ENCODE results near the gene LEFTY1. TPM values are rescaled to one million over a fixed set of nuclear protein-coding genes. Genes with fewer than 3 reads are reported as not detected.
A peak's percentile ranks its signal among the peaks of the same experiment; 100 is the strongest.
"Not testable (repeated sequence)": the region's sequence is repeated elsewhere in the genome, so short reads cannot be mapped to it uniquely, and the experiment has no call there.

The LEFTY1 gene
- polyA plus RNA-seq, 4 donors: 2.8 to 7.3 (median 5.3) TPM

DNA sequence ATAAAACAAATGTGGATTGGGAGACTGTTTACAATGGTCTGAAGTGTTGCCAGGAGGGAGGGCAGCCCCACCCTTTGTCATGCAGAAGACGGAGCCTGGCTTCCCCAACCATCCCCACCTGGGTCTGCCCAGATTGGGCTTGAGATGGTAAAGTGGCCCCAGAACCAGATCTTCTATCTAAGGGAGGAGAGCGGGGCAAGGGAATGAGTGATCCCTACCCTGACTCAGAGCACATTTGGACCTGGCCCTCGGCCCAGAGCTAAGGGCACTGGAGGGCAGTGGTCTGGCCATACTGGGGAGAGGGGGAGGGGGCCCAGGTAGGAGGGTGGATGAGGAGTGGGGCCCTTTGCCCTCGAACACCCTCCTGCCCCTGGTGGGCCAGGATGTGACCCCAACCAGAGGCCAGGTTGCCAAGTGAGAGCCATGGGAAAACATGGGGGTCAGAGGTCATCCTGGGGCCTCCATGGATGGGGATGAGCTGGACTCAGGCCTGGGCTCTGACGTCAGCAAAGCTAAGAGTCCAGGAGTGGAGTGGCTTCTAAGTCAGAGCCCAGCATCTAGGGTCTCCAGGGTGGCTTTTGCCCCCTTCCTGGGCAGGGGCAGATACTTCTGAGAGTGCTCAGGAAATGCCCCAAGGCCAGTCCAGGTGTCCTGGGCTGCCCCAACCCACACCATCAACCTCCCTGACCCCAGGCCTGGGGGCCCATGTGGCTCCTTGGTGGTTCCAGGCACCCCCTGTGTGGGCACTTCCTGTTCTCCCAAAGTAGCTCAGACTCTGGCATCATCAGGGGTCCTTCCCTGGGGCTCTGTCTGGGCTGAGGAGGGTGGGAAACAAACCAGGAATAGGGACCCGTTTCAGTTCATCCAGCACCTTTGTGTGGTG, 1.6 kb upstream of the LEFTY1 start:
- DNase-seq (ENCODE audit: low read depth in 4 of 4, low spot score in 3 of 4): no peak

DNA sequence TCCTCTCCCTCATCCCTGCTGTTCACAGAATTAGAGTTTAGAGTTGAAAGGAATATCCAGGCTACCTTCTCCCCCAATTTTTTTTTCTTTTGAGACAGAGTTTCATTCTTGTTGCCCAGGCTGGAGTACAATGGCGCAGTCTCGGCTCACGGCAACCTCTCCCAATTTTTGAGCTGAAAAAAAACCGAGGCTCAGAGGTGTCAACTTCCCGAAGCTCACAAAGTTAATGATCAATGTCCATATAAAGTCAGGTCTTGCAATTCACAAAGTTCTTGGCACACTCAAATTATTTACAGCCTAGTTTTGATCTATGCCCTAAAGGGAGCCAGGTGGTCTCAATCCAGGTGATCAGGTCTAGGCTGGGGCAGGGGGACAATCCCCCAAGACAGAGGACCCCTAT, 797 bp upstream of the LEFTY1 start:
- no peak for DNase-seq (ENCODE audit: low read depth in 4 of 4, low spot score in 3 of 4)

DNA sequence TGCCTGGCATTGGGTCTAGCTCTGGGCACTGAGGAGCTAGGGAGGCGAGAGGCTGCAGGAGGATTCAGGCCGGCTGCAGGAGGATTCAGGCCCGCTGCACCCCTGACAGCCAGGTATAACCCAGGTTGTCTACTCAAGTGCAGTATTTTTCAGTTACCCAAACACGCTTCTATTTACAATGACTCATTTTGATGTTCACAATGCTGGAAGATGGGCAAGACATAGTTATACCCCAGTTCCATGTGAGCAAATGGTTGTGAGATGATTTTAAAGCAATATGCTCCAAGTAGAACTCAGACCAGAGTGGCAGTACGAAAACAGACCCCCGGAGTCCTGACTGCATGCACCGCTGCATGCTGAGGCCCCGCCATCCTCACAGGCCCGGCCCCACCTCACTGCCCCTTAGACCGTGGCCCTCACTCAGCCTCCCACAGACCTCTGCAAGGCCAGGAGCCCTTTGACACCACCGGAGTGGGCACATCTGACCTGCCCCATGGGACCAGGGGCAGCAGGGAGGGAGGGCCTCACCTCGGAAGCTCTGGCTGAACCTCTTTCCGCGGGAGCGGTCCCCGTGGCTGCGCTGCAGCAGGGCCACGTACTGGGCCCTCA, 553 bp downstream of the LEFTY1 start:
- no peak for DNase-seq (ENCODE audit: low read depth in 4 of 4, low spot score in 3 of 4)

DNA sequence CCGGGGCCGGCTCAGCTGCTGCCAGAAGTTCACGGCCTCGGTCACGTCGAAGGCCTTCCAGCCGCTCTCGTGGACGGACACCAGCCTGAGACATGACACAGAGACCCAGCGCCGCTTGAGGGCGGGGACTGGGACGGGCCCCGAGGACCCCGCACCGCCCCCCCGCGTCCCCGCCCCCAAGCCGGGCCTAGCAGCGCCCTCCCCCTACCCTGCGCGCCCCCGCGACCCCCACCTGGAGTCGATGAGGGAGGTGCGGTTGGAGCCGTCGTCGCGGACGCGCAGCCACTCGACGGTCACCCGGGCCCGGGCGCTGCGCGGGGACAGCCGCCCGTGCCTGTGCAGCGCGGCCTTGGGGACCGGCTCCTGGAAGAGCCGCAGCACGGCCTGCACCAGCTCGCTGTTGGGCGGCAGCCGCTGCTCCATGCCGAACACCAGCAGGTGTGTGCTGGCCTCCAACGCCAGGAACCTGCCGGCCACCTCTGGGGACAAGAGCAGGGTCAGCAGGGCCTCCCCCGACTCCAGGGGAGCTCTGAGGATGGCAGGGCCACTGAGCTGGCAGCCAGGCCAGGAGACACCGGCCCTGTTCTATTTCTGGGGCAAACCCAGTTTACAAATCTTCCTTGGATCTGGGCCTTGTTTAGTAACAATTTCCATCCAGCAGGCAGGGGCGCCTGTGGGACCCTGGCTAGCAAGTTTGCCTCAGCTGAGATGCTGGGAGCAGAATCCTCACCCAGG, 1.2 kb downstream of the LEFTY1 start:
- DNase-seq (ENCODE audit: low read depth in 4 of 4, low spot score in 3 of 4): not testable (repeated sequence)

DNA sequence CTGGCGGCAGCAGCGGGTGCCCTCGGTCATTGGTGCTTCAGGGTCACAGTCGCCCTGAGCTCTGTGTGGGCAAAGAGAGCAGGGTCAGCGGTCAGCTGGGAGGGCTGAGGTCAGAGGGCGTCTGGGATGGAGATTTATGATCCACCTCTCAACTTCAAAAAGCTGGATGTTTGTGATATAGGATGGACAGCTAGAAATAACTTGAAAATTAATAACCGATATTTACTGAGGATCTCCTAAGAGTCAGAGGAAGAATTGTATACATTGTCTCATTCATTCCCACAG, 2.0 kb downstream of the LEFTY1 start:
- DNase-seq (ENCODE audit: low read depth in 4 of 4, low spot score in 3 of 4): no peak

DNA sequence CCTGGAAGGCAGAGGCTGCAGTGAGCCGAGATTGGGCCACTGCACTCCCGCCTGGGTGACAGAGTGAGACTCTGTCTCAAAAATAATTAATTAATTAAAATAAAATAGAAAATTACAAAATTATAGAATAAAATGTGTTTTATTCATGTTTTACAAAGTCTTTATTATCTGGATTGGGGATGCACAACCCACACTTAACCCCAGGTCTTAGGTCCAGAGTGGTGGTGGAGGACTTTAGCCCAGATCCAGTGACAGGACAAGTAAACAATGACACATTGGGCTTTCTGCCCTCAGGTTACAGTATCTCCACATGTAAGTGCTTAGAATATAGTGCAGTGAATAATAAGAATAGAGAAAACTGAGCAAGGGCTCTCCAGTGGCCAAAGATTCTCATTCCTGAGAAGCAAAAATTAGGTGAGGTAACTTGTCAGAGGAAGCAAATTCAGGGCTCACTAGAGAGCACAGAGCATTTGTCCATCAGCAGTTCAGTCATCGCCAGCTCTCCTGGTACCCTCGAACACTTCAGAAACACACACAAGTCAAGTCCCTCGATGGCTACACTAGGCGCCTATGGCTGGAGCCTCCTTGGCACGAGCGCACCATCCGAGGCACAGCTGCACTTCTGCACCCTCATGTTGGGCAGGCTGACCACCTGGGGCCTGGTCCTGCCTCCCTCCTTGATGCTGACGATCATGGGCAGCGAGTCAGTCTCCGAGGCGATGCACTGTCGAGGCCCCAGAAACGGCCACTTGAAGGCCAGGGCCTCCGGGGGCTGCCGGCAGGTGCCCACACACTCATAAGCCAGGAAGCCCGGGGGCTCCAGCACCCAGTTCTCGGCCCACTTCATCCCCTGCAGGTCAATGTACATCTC, 2.6 kb downstream of the LEFTY1 start:
- DNase-seq (ENCODE audit: low read depth in 4 of 4, low spot score in 3 of 4): no peak

DNA sequence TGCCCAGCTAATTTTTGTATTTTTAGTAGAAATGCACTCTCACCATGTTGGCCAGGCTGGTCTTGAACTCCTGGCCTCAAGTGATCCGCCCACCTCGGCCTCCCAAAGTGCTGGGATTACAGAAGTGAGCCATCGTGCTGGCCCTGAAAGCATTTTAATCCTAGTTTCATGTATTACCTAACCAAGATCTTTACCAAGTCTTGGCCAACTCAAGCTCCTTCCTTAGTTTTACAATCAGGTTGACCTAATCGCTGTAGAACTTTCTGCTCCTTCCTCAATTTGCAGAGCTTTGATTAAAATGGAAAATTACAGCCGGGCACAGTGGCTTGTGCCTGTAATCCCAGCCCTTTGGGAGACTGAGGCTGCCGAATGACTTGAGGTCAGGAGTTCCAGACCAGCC, 3.6 kb downstream of the LEFTY1 start:
- DNase-seq (ENCODE audit: low read depth in 4 of 4, low spot score in 3 of 4): no peak

DNA sequence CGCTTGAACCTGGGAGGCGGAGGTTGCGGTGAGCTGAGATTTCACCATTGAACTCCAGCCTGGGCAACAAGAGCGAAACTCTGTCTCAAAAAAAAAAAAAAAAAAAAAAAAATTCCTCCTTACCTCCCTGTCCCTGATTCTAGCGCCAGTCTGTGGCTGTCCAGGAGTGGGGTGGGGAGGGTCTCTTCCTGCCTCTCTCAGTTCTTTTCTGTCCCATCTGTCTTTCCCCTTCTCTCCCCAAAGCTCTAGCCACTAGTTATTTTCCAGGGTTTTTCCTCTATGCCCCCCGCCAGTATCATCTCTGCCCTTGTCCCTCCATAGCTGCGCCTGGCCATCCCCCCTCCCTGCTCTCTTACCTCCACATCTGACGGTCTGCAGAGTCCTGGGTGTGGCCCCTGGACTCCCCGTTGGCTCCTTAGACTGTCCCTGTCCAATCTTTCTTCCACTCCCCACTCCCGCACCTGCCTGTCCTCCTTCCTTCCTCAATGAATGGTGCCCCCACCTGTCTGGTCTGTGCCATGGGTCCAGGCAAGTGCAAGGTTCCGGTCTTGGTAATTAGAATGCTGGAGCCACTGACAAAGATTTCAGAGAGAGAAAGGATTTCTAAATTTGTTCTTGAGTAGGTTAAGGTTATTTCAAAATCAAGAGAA, 5.2 kb downstream of the LEFTY1 start:
- DNase-seq (ENCODE audit: low read depth in 4 of 4, low spot score in 3 of 4): no peak

DNA sequence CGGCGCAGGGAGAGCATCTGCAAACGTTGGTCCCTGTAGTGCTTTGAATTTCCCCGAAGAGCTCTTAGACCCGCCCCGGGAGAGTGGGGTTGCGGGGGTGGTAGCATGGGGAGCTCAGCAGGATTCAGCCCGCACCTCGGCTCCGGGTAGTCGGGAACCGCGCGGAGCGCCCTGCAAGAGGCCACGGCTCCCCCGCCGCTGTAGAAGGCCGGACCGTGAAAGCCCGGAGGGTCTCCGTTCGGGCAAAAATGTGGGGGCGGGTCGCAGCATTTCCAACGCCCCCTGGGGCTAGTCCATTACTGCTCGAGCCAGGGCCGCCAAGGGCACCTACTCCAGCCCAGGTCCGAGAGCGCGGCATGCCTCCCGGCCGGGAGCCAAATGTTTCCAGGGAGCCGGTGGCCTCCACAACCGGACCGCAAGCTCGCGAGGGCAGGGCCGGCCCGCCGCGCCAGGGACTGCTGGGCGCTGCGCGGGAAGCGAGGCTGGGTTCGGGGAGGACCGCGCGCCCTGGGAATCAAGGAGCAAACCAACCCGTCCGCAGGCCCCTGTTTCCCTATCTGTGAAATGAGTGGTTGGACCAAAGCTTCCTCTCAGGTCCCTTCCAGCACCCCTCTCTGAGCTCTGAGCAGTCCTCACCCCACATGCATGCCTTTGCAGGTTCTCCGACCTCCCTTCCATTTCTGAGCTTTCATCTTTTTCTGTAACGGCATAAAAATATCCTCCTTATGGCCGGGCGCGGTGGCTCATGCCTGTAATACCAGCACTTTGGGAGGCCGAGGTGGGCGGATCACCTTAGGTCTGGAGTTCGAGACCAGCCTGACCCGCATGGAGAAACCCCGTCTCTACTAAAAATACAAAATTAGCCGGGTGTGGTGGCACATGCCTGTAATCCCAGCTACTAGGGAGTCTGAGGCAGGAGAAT, 6.0 kb downstream of the LEFTY1 start:
- DNase-seq (ENCODE audit: low read depth in 4 of 4, low spot score in 3 of 4): no peak

DNA sequence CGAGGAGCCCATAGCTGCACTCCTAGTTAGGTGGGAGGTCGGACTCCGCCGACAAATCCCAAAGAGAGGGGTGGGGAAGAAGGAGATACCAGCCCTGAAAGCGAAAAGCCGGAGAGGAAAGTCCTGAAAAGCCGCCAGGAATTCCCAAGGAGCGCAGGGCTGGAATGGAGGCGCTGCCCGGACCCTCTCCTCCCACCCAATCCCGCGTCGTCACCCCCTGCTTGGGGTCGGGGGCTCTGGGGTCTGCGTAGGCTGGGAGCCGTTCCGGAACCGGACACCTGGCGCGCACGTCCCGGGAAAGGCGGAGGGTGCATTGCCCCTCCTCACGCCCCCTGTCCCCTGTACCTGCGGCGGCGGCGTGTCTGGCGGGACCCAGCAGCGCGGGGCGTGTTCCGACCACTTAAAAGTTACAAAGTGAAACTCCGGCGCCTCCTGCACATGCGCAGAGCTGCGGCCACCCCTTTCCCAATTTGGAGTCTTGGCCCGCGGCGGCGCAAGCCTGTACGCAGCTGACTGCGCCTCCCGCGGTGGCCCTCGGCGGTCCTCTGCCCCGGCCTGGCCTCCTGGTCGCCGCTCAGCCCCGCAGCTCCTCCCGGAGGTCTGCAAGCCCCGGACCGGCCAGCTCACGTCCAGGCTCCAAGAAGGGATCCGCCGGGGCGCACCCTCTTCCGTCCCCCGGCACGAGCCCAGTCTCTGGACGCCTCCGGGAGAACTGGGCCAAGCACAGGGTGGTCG, 6.8 kb downstream of the LEFTY1 start, which contains the start of gene TMEM63A:
Gene TMEM63A (minus strand): TSS at position 422 of the 735 bp plus-strand sequence. CDS start 4,800 bp downstream, outside the sequence.
- peak; percentile 77 to 80 (median 78) for DNase-seq (ENCODE audit: low read depth in 4 of 4, low spot score in 3 of 4)

DNA sequence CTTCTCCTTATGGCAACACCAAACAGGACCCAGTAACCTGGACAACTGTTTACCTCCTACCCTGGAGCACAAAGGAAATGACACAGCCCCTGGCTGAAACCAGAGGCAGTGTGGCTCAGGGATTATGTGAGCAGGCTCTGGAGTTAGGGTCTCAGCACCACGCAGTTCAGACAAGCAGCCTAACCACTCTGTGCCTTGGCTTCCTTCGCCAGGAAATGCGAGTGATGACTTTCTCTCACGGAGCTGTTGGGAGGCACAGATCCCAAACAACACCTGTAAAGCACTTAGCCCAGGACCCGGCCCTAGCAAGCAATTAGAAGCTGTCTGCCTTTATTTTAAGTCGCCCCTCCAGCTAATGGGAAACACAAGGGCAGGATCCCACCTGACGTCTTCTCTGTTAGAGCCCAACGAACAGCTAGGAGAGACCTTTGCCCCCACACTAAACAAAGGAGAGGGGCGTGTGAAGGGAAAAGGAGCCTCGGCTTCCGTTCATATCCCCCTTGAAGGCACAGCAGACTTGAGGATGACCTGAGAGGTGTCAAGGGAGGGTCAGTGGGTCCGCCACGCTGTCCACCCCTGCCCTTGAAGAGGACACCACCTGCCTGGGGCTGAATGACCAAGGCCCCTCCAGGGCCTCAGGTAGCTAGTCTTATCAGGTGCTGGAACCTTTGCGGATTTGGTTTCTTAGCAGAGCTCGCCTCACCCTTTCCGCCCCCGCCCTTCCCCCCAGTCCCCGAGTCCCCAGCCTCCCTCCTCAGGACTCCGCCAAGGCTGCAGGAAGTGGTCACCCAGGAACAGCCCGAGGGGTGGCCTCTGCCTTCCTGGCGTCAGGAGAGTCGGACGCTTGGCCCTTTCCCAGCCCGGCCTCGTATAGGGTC, 7.6 kb downstream of the LEFTY1 start:
- DNase-seq (ENCODE audit: low read depth in 4 of 4, low spot score in 3 of 4): no peak

DNA sequence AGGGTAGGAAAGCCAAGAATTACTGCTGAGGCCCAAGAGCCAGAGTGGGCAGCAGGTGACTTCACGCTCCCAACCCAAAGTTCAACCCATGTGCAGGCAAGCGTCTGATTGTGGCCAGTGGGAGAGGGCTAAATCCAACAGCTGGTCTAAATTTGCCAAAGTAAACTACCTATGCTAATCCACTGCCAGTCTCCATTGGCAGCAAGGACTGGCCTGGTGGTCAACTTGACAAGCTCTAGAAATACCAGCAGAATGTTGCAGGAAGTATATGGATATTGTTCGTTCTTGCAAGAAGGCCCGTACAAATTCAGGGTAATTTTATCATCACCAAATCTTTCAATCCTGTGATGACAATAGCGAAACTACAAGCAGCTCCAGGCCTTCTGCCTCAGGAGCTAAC, 8.3 kb downstream of the LEFTY1 start:
- DNase-seq (ENCODE audit: low read depth in 4 of 4, low spot score in 3 of 4): no peak

DNA sequence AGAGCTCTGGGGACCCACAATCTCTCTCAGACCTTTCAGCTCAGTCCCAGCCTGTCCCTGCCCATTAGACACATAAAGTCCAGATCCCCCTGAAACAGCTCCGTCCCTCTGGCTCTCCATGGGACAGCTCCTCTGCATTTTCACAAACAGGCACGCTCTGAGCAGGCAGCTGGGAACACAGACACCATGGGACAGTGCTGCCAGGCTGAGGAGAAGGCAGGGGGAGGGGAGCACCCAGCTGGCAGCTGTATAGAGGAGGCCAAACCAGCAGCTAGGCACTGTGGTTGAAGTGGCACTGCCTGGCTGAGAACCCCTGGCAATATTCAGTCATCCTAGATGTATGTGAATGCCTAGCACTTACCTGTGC, 8.7 kb downstream of the LEFTY1 start:
- DNase-seq (ENCODE audit: low read depth in 4 of 4, low spot score in 3 of 4): no peak

DNA sequence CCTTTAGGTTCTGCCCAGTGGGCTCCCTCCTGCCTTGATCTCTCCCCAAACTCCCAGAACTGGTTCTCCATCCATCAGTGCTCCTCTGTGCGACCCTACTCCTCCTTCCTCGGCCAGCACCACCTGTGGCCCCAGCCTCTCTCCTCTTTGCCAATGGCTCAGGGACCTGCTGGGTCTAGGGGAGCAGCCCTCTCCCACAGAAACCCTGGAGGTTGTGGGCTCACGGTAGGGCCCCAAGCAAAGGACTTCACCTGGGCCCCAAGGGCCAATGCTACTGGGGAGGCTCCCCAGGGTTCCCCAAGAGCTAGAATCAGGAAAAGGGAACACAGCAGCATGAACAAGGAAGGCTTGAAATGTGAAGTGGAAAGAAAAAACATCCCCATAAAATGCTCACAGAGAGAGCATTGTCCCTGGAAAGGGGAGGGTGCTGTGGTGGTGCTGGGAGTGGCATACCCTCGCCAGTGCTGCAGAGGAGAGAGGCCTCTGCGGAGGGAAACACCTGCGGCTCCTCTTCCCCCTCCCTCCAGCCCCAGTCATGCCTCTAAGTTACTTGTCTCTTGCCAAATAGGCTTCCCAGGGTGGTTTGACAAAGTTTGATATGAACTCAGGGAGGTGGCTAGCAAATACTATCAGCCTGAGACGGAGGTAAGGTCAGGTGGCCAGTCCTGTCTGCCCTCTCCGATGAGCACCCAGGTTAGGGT, 9.3 kb downstream of the LEFTY1 start:
- no peak for DNase-seq (ENCODE audit: low read depth in 4 of 4, low spot score in 3 of 4)

DNA sequence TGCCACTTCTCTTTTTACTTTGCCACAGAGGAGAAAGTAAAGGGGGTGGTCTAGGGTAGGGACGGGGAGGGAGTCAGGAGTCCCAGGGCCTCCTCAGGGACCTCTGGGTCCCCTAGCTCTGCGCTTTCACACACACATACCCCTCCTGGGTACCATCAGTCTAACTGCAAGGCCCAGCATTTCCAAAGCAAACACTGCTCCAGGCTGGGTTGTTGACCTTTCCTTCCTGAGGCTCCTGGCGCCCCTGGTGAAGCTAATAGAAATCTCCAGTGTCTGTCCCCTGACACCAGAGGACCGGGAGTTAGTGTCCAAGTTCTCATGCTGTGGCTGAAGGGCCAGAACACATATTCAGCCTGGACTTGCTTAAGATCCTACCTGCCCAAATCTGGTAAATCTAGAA, 10.7 kb downstream of the LEFTY1 start:
- DNase-seq (ENCODE audit: low read depth in 4 of 4, low spot score in 3 of 4): no peak

DNA sequence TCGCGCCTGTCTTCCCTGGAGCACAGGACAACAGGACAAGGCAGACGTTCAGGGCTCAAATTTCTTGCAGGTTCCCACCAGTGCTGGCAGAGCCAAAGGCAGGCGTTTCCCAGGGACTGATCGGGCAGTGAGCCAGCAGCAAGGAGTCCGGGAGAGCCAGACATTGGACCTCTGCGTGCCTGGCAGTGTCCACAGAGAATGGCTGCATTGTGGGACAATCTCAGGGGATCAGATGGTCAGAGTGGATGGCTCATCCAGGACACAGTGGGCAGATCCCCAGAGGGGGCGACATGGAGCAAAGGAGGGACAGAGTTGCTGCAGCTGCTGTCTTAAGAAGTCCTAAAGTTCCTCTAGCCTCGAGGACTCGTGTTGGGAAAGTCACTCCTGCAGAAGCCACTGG, 11.4 kb downstream of the LEFTY1 start:
- DNase-seq (ENCODE audit: low read depth in 4 of 4, low spot score in 3 of 4): no peak
